K562 (cell line): ENCODE data around the gene SYT8. TPM values are rescaled to one million over a fixed set of nuclear protein-coding genes. Genes with fewer than 3 reads are reported as not detected.
"Not testable (repeated sequence)": the region's sequence is repeated elsewhere in the genome, so short reads cannot be mapped to it uniquely, and the experiment has no call there.

Experiments used
- ATAC-seq: fragments of 200-7000 bp; cut with Tn5 transposase; 3 replicates; pipeline ENCODE4 v1.9.1; 2020; ENCODE audit warnings: moderate library complexity
- BruUV-seq: library from RNA; stranded (reverse); fragments of 400-500 nt; replicated peaks from 2 replicates; lab custom pipeline; 2021; lab: Mats Ljungman, UMichigan
- CTCF ChIA-PET: fragments of 300-600 bp; formaldehyde crosslinking; extraction: SDS; loops from one replicate; lab custom pipeline; 2021; ENCODE audit warnings: low intra/inter-chr PET ratio; lab: Yijun Ruan, JAX
- POLR2A ChIA-PET: fragments of 300-600, 350-650 bp; sonication (Branson Sonifier 250); formaldehyde crosslinking; extraction: SDS; loops from one replicate; lab custom pipeline; 2021; ENCODE audit warnings: antibody characterized with exemption, inconsistent platforms; lab: Yijun Ruan, JAX
- DNase-seq, 4 experiments: peaks; one replicate each; pipeline versions ENCODE4 v3.0.0 to v3.0.0-alpha.2; 2011 to 2018; ENCODE audit warnings: low spot score in 3 of 4, mixed read lengths in 3 of 4; ENCODE audit errors: extremely low read depth in 1 of 4
- FAIRE-seq: peaks from 2 replicates; lab custom pipeline; 2011; peaks lifted over from hg19 to GRCh38; lab: Jason Lieb, UNC
- H2AFZ ChIP-seq: 2 replicates; pipeline ENCODE4 v1.6.0; 2011; ENCODE audit warnings: low read depth, low read length, control low read depth, inconsistent platforms
- H3K27ac ChIP-seq: fragments of 200-600 bp; 3 replicates; pipeline ENCODE4 v1.8.0; 2011; ENCODE audit warnings: low read depth, mild to moderate bottlenecking, control low read depth, inconsistent platforms, low read length, moderate library complexity, mixed read lengths; ENCODE audit errors: extremely low read depth
- H3K27me3 ChIP-seq, 2 experiments: fragments of 300-600 bp in 1 of 2; 2 replicates in 1 of 2; 3 replicates in 1 of 2; pipeline versions ENCODE4 v1.6.0 to v1.8.0; 2011; ENCODE audit warnings: inconsistent platforms in 2 of 2, low read length in 2 of 2, mild to moderate bottlenecking in 1 of 2, mixed read lengths in 1 of 2, moderate library complexity in 1 of 2; ENCODE audit not compliant: control insufficient read depth in 2 of 2, insufficient read depth in 2 of 2
- H3K36me3 ChIP-seq: fragments of 300-600 bp; 3 replicates; pipeline ENCODE4 v1.8.0; 2011; ENCODE audit warnings: mild to moderate bottlenecking, low read length, inconsistent platforms; ENCODE audit not compliant: control insufficient read depth, insufficient read depth
- H3K4me1 ChIP-seq, 2 experiments: fragments of 200-600 bp in 1 of 2; replicated peaks in 1 of 2; 2 replicates in 1 of 2; 3 replicates in 1 of 2; pipeline versions ENCODE4 v1.5.1 to v1.8.0; 2011; ENCODE audit warnings: inconsistent platforms in 2 of 2, low read length in 2 of 2, mild to moderate bottlenecking in 1 of 2, mixed read lengths in 1 of 2, moderate library complexity in 1 of 2; ENCODE audit not compliant: control insufficient read depth in 2 of 2, insufficient read depth in 2 of 2
- H3K4me2 ChIP-seq: 2 replicates; pipeline ENCODE4 v1.6.1; 2011; ENCODE audit warnings: low read length, control low read depth, inconsistent platforms, mixed read lengths; ENCODE audit not compliant: insufficient read depth
- H3K4me3 ChIP-seq: fragments of 200-600 bp; sonication (generic), shearing (Covaris generic); 2 replicates; pipeline ENCODE4 v1.5.1; 2016; ENCODE audit warnings: control low read depth, inconsistent platforms
- H3K79me2 ChIP-seq: fragments of 200-600 bp; 3 replicates; pipeline ENCODE4 v1.8.0; 2011; ENCODE audit warnings: low read length, inconsistent platforms; ENCODE audit not compliant: control insufficient read depth, insufficient read depth
- H3K9ac ChIP-seq, 2 experiments: 2 replicates each; pipeline versions ENCODE4 v1.6.0 to v1.6.1; 2011; ENCODE audit warnings: low read depth in 2 of 2, low read length in 2 of 2, control low read depth in 1 of 2, inconsistent platforms in 1 of 2, mild to moderate bottlenecking in 1 of 2, mixed read lengths in 1 of 2; ENCODE audit not compliant: insufficient read depth in 1 of 2
- H3K9me1 ChIP-seq: one replicate; pipeline ENCODE4 v1.6.0; 2011; ENCODE audit warnings: inconsistent platforms, mild to moderate bottlenecking, low read length, moderate library complexity; ENCODE audit not compliant: control insufficient read depth, insufficient read depth
- H3K9me3 ChIP-seq: replicated peaks from 2 replicates; pipeline ENCODE4 v1.5.1; 2011; ENCODE audit warnings: low read depth, low read length, inconsistent platforms; ENCODE audit not compliant: control insufficient read depth, insufficient read depth
- H4K20me1 ChIP-seq: replicated peaks from 2 replicates; pipeline ENCODE4 v1.6.1; 2011; ENCODE audit warnings: low read length, inconsistent platforms, mixed read lengths; ENCODE audit not compliant: control insufficient read depth, insufficient read depth
- ARNT ChIP-seq, 2 experiments: fragments of 450-650 bp; IDR thresholded peaks; 2 replicates each; pipeline ENCODE4 v1.6.1; 2016; ENCODE audit warnings: mild to moderate bottlenecking in 1 of 2
- EGR1 ChIP-seq: fragments of 450-650 bp; conservative IDR thresholded peaks from 2 replicates; pipeline ENCODE4 v1.6.1; 2017; ENCODE audit warnings: mild to moderate bottlenecking
- GABPB1 ChIP-seq: sonication (generic); formaldehyde crosslinking; IDR thresholded peaks from 2 replicates; pipeline ENCODE4 v1.8.0; 2022; ENCODE audit warnings: mild to moderate bottlenecking, missing genetic modification reagents
- KLF10 ChIP-seq: fragments of 250-450 bp; sonication (Bioruptor Pico); IDR thresholded peaks from 2 replicates; pipeline ENCODE4 v1.6.1; 2021; ENCODE audit warnings: matching md5 sums
- ZNF263 ChIP-seq: sonication (generic); formaldehyde crosslinking; IDR thresholded peaks from 2 replicates; pipeline ENCODE4 v1.8.0; 2022; ENCODE audit warnings: mild to moderate bottlenecking, missing genetic modification reagents, borderline replicate concordance
- ZNF740 ChIP-seq, 3 experiments: fragments of 200-800 bp in 1 of 3; sonication (Bioruptor generic) in 1 of 3; sonication (generic) in 1 of 3; formaldehyde crosslinking in 1 of 3; IDR thresholded peaks; 2 replicates each; pipeline versions ENCODE4 v1.6.1 to v1.8.0; 2016 to 2022; ENCODE audit warnings: mild to moderate bottlenecking in 2 of 3, missing compliant biosample characterization in 2 of 3, missing genetic modification characterization in 2 of 3, missing genetic modification reagents in 1 of 3
- WGBS: fragments of 100-300 bp; shearing (Covaris generic); methylation state at CpG from one replicate; pipeline ENCODE4 v1.1.6; 2016; ENCODE audit warnings: low coverage, mixed read lengths; ENCODE audit not compliant: insufficient coverage; ENCODE audit errors: missing lambda C conversion rate; 5-methylcytosine and 5-hydroxymethylcytosine counted together
- in situ Hi-C: fragments of 300-500 bp; cut with MboI; formaldehyde crosslinking; loops from 4 replicates; pipeline ENCODE4 v1.15.0; 2018; ENCODE audit warnings: inconsistent platforms, mixed read lengths
- intact Hi-C: fragments of 100-400 bp; cut with micrococcal nuclease; formaldehyde crosslinking; loops from 2 replicates; pipeline ENCODE4 v1.14.2; 2022
- polyA plus RNA-seq, 8 experiments: library from polyadenylated mRNA; depleted of rRNA in 4 of 8; stranded (reverse) in 5 of 8; unstranded in 3 of 8; fragments of >200 nt; fragmentation: Nextera tagmentation in 2 of 8; fragmentation: Illumina TruSeq in 1 of 8; extraction: Ambion mirVana in 2 of 8; extraction: Trizol in 1 of 8; gene quantifications; 2 replicates each; pipeline versions ENCODE4 v1.2.1 to v1.2.3, GENCODE V29; 2011 to 2014; ENCODE audit warnings: inconsistent platforms in 1 of 8, missing spikeins in 1 of 8
- total RNA-seq, 7 experiments: library from RNA; depleted of rRNA in 6 of 7; stranded (reverse); fragments of >200 nt in 6 of 7; fragmentation: Illumina TruSeq in 2 of 7; extraction: Trizol in 2 of 7; gene quantifications; 2 replicates each; pipeline versions ENCODE4 v1.2.1 to v1.2.3, GENCODE V29; 2011 to 2021; ENCODE audit warnings: low replicate concordance in 1 of 7

The SYT8 gene
- total and polyA plus RNA-seq, 9 of the 15 experiments (the other 6 are each of a cell fraction or from before 2014, with no cell fraction given) = not detected

GRCh38 chr11:1872267-1872985, 37.6 kb downstream of the SYT8 start (continued):
- TF ChIP-seq ARNT (IDR thresholded peaks at IDR 0.05) (no peak), GABPB1 (CRISPR knock-in tag) (no peak), KLF10 (CRISPR knock-in tag) (no peak), EGR1 (no peak)
- TF ChIP-seq, all 486 proteins: peak for 0

GRCh38 chr11:1873048-1873812, 38.4 kb downstream of the SYT8 start:
- no peaks in the 10 kb centered on the region for H3K36me3 ChIP-seq
- no peak for ATAC-seq
- 0% methylated on average over 5 of the region's 11 CpGs for WGBS
- ChIA-PET CTCF (interaction anchor here (0.6 kb wide), 1 partner anchor 139 kb away, joined by 3 read pairs; no protein-coding TSS in a partner anchor), POLR2A (no interaction called here)
- no peak overlapping the region for H3K4me2 ChIP-seq
- peaks cover 0 to 44% of the 10 kb centered on the region in 2 experiments; a peak in 2 of 5 replicates for H3K4me1 ChIP-seq
- no peak overlapping the region for H3K4me3 ChIP-seq
- DNase-seq = no peak
- FAIRE-seq = no peak
- no peak overlapping the region for H2AFZ ChIP-seq
- H3K9ac ChIP-seq = no peak overlapping the region
- BruUV-seq = no TSS peak
- H4K20me1 ChIP-seq = 0 out of 2 replicates have a peak, but pooled peaks cover 5% of the 10 kb centered on the region
- intact Hi-C loops = no loop called here
- in situ Hi-C loops = loop anchor here (10.0 kb wide), 1 partner anchor 132 kb away; no protein-coding TSS in a partner anchor
- TF ChIP-seq ZNF740 (CRISPR knock-in tag; IDR thresholded peaks at IDR 0.05) = no peak
- TF ChIP-seq ZNF740 (tag; IDR thresholded peaks at IDR 0.05) = no peak
- peak; percentile 94 for TF ChIP-seq ZNF263 (CRISPR knock-in tag)
- H3K9me3 ChIP-seq = no peaks in the 10 kb centered on the region
- H3K79me2 ChIP-seq = no peaks in the 10 kb centered on the region
- no peaks in the 10 kb centered on the region for H3K9me1 ChIP-seq
- H3K27ac ChIP-seq = no peak overlapping the region
- peaks cover 15 to 63% of the 10 kb centered on the region in 2 experiments; a peak in 4 of 5 replicates for H3K27me3 ChIP-seq

GRCh38 chr11:1873813-1874150, 39.0 kb downstream of the SYT8 start:
- intact Hi-C loops, ATAC-seq, H3K9me3 ChIP-seq, CTCF ChIA-PET, H3K4me2 ChIP-seq, H3K36me3 ChIP-seq, H4K20me1 ChIP-seq, FAIRE-seq, H3K9ac ChIP-seq, H3K27ac ChIP-seq, BruUV-seq, H3K79me2 ChIP-seq, H3K4me3 ChIP-seq, H3K9me1 ChIP-seq, POLR2A ChIA-PET, DNase-seq, H2AFZ ChIP-seq: not testable (repeated sequence)
- in situ Hi-C loops = loop anchor here (10.0 kb wide), 1 partner anchor 131 kb away; no protein-coding TSS in a partner anchor
- WGBS = 0% methylated on average over 1 of the region's 17 CpGs
- Histone ChIP-seq H3K4me1 (peaks cover 0 to 39% of the 10 kb centered on the region in 2 experiments; a peak in 2 of 5 replicates), H3K27me3 (peaks cover 11 to 62% of the 10 kb centered on the region in 2 experiments; a peak in 4 of 5 replicates)
